GM23248 (cell line): ENCODE data around the gene ZNF19. TPM values are rescaled to one million over a fixed set of nuclear protein-coding genes. Genes with fewer than 3 reads are reported as not detected.

ENCODE experiments used
- DNase-seq: peaks from one replicate; pipeline ENCODE4 v3.0.0-alpha.2; 2015
- H2AFZ ChIP-seq: fragments of 200-600 bp; sonication (generic); 2 replicates; pipeline ENCODE4 v1.6.1; 2016; ENCODE audit warnings: antibody characterized with exemption
- H3F3A ChIP-seq: fragments of 200-600 bp; sonication (generic); 2 replicates; pipeline ENCODE4 v1.6.1; 2016; ENCODE audit warnings: mild to moderate bottlenecking, antibody characterized with exemption, mixed run types; ENCODE audit not compliant: insufficient read depth
- H3K27ac ChIP-seq: fragments of 200-600 bp; sonication (generic); 2 replicates; pipeline ENCODE4 v1.5.1; 2016; ENCODE audit warnings: mild to moderate bottlenecking
- H3K27me3 ChIP-seq: fragments of 200-600 bp; sonication (generic); replicated peaks from 2 replicates; pipeline ENCODE4 v1.6.1; 2016; ENCODE audit warnings: mild to moderate bottlenecking; ENCODE audit not compliant: insufficient read depth
- H3K36me3 ChIP-seq: fragments of 200-600 bp; sonication (generic); 2 replicates; pipeline ENCODE4 v1.6.1; 2016; ENCODE audit warnings: low read depth, mild to moderate bottlenecking
- H3K4me1 ChIP-seq: fragments of 200-600 bp; sonication (generic); 2 replicates; pipeline ENCODE4 v1.6.1; 2016; ENCODE audit warnings: mild to moderate bottlenecking; ENCODE audit not compliant: insufficient read depth
- H3K4me2 ChIP-seq: fragments of 200-600 bp; sonication (generic); one replicate; pipeline ENCODE4 v1.6.1; 2016; ENCODE audit warnings: mild to moderate bottlenecking; ENCODE audit not compliant: unreplicated experiment
- H3K4me3 ChIP-seq: fragments of 200-600 bp; sonication (generic); 2 replicates; pipeline ENCODE4 v1.5.1; 2016; ENCODE audit warnings: mild to moderate bottlenecking
- H3K79me2 ChIP-seq: fragments of 200-600 bp; sonication (generic); 2 replicates; pipeline ENCODE4 v1.6.1; 2016; ENCODE audit warnings: mild to moderate bottlenecking; ENCODE audit not compliant: insufficient read depth
- H3K9ac ChIP-seq: fragments of 200-600 bp; sonication (generic); 2 replicates; pipeline ENCODE4 v1.6.1; 2016; ENCODE audit warnings: mild to moderate bottlenecking
- H3K9me2 ChIP-seq: fragments of 200-600 bp; sonication (generic); 2 replicates; pipeline ENCODE4 v1.6.1; 2016; ENCODE audit warnings: mixed run types, mild to moderate bottlenecking, moderate library complexity; ENCODE audit not compliant: insufficient read depth
- H3K9me3 ChIP-seq: fragments of 200-600 bp; sonication (generic); one replicate; pipeline ENCODE4 v1.6.1; 2017; ENCODE audit warnings: low read depth
- H4K20me1 ChIP-seq: fragments of 200-600 bp; sonication (generic); 2 replicates; pipeline ENCODE4 v1.6.0; 2016; ENCODE audit not compliant: insufficient read depth
- EZH2 ChIP-seq: fragments of 200-600 bp; sonication (generic); IDR thresholded peaks from 2 replicates; pipeline ENCODE4 v1.6.1; 2018; ENCODE audit warnings: antibody characterized with exemption, mild to moderate bottlenecking; ENCODE audit not compliant: insufficient read depth, poor library complexity, severe bottlenecking
- EZH2phosphoT487 ChIP-seq: fragments of 200-600 bp; sonication (generic); IDR thresholded peaks from 2 replicates; pipeline ENCODE4 v1.6.1; 2018; ENCODE audit warnings: antibody characterized with exemption, moderate library complexity, mild to moderate bottlenecking, low read depth; ENCODE audit not compliant: insufficient read depth
- WGBS, 2 experiments: methylation state at CpG; one replicate each; pipeline ENCODE4 v1.1.6; 2015 to 2017; ENCODE audit warnings: low lambda C conversion rate in 2 of 2, low coverage in 1 of 2; ENCODE audit errors: missing lambda C conversion rate in 2 of 2; 5-methylcytosine and 5-hydroxymethylcytosine counted together
- in situ Hi-C: fragments of 300-500 bp; cut with MboI; formaldehyde crosslinking; loops from 2 replicates; pipeline ENCODE4 v1.15.0; 2020
- polyA plus RNA-seq: library from polyadenylated mRNA; unstranded; fragments of >200 nt; fragmentation: Nextera tagmentation; extraction: Ambion mirVana; gene quantifications from 2 replicates; pipeline ENCODE4 v1.2.1, GENCODE V29; 2016
- total RNA-seq: library from RNA; depleted of rRNA; stranded (reverse); fragments of >200 nt; shearing (Covaris generic); gene quantifications from 2 replicates; pipeline ENCODE4 v1.2.3, GENCODE V29; 2014; rRNA removed

Gene ZNF19
- total and polyA plus RNA-seq, 2 experiments from 2014 or later = 1.3 to 1.7 TPM

DNA sequence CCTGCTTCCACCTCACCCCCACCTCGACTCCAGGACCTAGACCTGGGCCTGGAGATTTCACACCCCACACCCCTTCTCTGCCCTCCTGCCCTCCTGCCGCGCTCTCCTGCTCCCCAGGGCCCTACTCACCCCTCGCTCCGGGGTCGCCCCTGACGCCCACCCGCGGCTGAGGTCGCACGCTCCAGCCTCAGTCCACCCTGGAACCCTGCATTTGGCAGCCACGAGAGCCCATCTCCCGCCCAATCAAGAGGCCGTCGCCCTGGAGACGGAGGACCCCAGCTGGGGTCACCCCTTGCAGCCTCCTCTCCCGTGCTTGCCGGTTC, 63.4 kb downstream of the ZNF19 start:
- TF ChIP-seq EZH2phosphoT487 = no peak
- TF ChIP-seq EZH2 = no peak
- Histone ChIP-seq H3F3A (peaks cover 18% of the 10 kb centered on the region), H4K20me1 (no peaks in the 10 kb centered on the region), H3K27ac (no peak overlapping the region), H3K79me2 (no peaks in the 10 kb centered on the region), H3K36me3 (no peaks in the 10 kb centered on the region), H3K4me3 (no peak overlapping the region), H3K9ac (no peak overlapping the region), H2AFZ (no peak overlapping the region), H3K4me2 (no peak overlapping the region), H3K9me2 (no peaks in the 10 kb centered on the region), H3K4me1 (no peaks in the 10 kb centered on the region), H3K27me3 (peaks cover 8% of the 10 kb centered on the region), H3K9me3 (no peaks in the 10 kb centered on the region)
- 1 to 2% methylated on average over 14 to 18 of the region's 18 CpGs for WGBS, 2 experiments
- no peak for DNase-seq
- in situ Hi-C loops = no loop called here

DNA sequence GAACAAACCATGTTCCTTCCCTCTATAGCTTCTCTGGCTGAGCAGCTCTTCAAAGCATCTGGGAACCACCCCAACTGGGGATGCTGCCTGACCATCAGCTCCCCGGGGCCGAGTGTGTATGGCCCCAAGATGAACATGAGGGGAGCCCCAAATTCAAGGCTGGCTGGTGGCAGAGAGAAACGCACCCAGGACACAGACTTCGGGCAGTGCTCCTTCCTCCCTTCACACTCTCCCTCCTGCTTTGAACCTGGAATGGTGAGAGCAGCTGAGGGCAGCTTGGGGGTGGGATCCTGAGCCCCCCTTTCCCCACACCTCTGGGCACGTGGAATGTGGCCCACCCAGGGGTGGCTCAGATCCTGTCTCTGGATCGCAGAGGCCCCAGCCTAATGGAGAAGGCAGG, 64.5 kb downstream of the ZNF19 start:
- Histone ChIP-seq H4K20me1 (no peaks in the 10 kb centered on the region), H3F3A (peaks cover 18% of the 10 kb centered on the region), H3K9me3 (no peaks in the 10 kb centered on the region), H3K36me3 (no peaks in the 10 kb centered on the region), H3K27ac (no peak overlapping the region), H2AFZ (no peak overlapping the region), H3K4me3 (no peak overlapping the region), H3K9me2 (no peaks in the 10 kb centered on the region), H3K27me3 (peaks cover 9% of the 10 kb centered on the region), H3K4me1 (no peaks in the 10 kb centered on the region), H3K4me2 (no peak overlapping the region), H3K9ac (no peak overlapping the region), H3K79me2 (no peaks in the 10 kb centered on the region)
- WGBS, 2 experiments = 43 to 49% methylated on average over 5 to 6 of the region's 6 CpGs
- no peak for DNase-seq
- in situ Hi-C loops = no loop called here
- no peak for TF ChIP-seq EZH2phosphoT487
- no peak for TF ChIP-seq EZH2

DNA sequence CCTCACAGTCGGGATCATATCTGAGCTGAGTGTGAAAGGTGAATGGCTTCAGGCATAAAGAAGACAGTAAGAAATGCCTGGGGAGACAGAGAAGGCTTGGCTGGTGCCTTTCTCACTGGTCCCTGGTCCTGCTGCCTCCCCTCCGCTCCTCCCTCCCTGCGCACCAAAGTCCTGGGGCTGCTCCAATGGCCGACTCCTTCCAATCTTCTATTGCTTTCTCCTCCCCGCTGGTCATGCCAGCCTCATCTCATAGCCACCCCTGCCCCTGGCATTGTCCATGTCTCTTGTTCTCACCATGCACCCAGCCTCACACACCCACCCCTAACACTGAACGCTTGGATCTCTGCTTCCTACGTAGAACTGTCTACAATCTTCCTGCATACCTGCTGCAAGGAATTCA, 65.3 kb downstream of the ZNF19 start:
- no peak overlapping the region for H3K9ac ChIP-seq
- no peaks in the 10 kb centered on the region for H4K20me1 ChIP-seq
- no peak overlapping the region for H3K27ac ChIP-seq
- H3K27me3 ChIP-seq = peaks cover 9% of the 10 kb centered on the region
- no peak overlapping the region for H2AFZ ChIP-seq
- H3K79me2 ChIP-seq = no peaks in the 10 kb centered on the region
- no peak overlapping the region for H3K4me2 ChIP-seq
- no peaks in the 10 kb centered on the region for H3K9me2 ChIP-seq
- no peaks in the 10 kb centered on the region for H3K4me1 ChIP-seq
- WGBS, 2 experiments = 65 to 69% methylated on average over 7 of the region's 7 CpGs
- H3K4me3 ChIP-seq = no peak overlapping the region
- in situ Hi-C loops = no loop called here
- no peaks in the 10 kb centered on the region for H3K36me3 ChIP-seq
- no peak for DNase-seq
- peaks cover 17% of the 10 kb centered on the region for H3F3A ChIP-seq
- TF ChIP-seq EZH2 (no peak), EZH2phosphoT487 (no peak)
- H3K9me3 ChIP-seq = no peaks in the 10 kb centered on the region

Other genes with a start within 250 kb of the ZNF19 start
- gene CMTR2, start 199.9 kb downstream of the ZNF19 start, total RNA-seq = 29.1 and 43.5 TPM in 2 replicates
- gene CMTR2, start 199.9 kb downstream of the ZNF19 start, polyA plus RNA-seq = 12.6 and 13.7 TPM in 2 replicates
- gene CALB2, start 130.6 kb downstream of the ZNF19 start, total RNA-seq = 1.8 TPM in 1 of 2 replicates, not detected in the other
- gene CALB2, start 130.6 kb downstream of the ZNF19 start, polyA plus RNA-seq = 0.99 and 1.2 TPM in 2 replicates
- gene TLE7, start 47.3 kb downstream of the ZNF19 start, total RNA-seq = not detected in 2 replicates
- not detected in 2 replicates for gene TLE7, start 47.3 kb downstream of the ZNF19 start, polyA plus RNA-seq
- 10.9 and 12.1 TPM in 2 replicates for gene ZNF23, start 27.1 kb downstream of the ZNF19 start, total RNA-seq
- 14.2 and 15.3 TPM in 2 replicates for gene ZNF23, start 27.1 kb downstream of the ZNF19 start, polyA plus RNA-seq
- not detected in 2 replicates for gene CHST4, start 37.1 kb upstream of the ZNF19 start, total RNA-seq
- gene CHST4, start 37.1 kb upstream of the ZNF19 start, polyA plus RNA-seq = not detected in 2 replicates
- not detected in 2 replicates for gene TAT, start 87.8 kb upstream of the ZNF19 start, total RNA-seq
- gene TAT, start 87.8 kb upstream of the ZNF19 start, polyA plus RNA-seq = not detected in 2 replicates
- not detected in 2 replicates for gene MARVELD3, start 136.9 kb upstream of the ZNF19 start, total RNA-seq
- 0.20 TPM in 1 of 2 replicates, not detected in the other for gene MARVELD3, start 136.9 kb upstream of the ZNF19 start, polyA plus RNA-seq
- gene PHLPP2, start 235.4 kb upstream of the ZNF19 start, total RNA-seq = 6.3 and 7.1 TPM in 2 replicates
- gene PHLPP2, start 235.4 kb upstream of the ZNF19 start, polyA plus RNA-seq = 2.6 and 2.7 TPM in 2 replicates